Stimulated activated CD4-positive, alpha-beta T cell treated with anti-CD3 and anti-CD28 coated beads, Interleukin-15, amount 100 ng/mL, for 48 hours (primary cell): ENCODE results near the gene UGT8.

Experiments
- DNase-seq, 2 donors: peaks; one replicate each; pipeline ENCODE4 v3.0.0-alpha.2; 2020; ENCODE audit warnings: low read depth in 2 of 2

UGT8 gene

GRCh38 chr4:114690571-114690970 is 92.0 kb downstream of the UGT8 start:
- DNase-seq = no peak

GRCh38 chr4:114691865-114692264 is 93.3 kb downstream of the UGT8 start:
- DNase-seq = no peak

- DNase-seq = no peak
Measured at GRCh38 chr4:114692958-114693357, 94.4 kb downstream of the UGT8 start.

GRCh38 chr4:114694770-114695169 is 96.2 kb downstream of the UGT8 start:
- DNase-seq = no peak

GRCh38 chr4:114698231-114698630 is 99.6 kb downstream of the UGT8 start:
- DNase-seq = no peak

GRCh38 chr4:114701491-114701890 is 102.9 kb downstream of the UGT8 start:
- DNase-seq = no peak

GRCh38 chr4:114717432-114717831 is 118.8 kb downstream of the UGT8 start:
- no peak for DNase-seq

GRCh38 chr4:114725066-114725465 is 126.5 kb downstream of the UGT8 start:
- no peak for DNase-seq

GRCh38 chr4:114727461-114727860 is 128.9 kb downstream of the UGT8 start:
- no peak for DNase-seq
